Stimulated activated CD8-positive, alpha-beta memory T cell treated with anti-CD3 and anti-CD28 coated beads, Interleukin-7, amount 100 ng/mL, for 1 hour (primary cell): ENCODE data around the gene MAP3K15.
"Not testable (repeated sequence)": the region's sequence is repeated elsewhere in the genome, so short reads cannot be mapped to it uniquely, and the experiment has no call there.

Source experiments
- DNase-seq, 2 donors: peaks; one replicate each; pipeline ENCODE4 v3.0.0-alpha.2; 2020; ENCODE audit warnings: low read depth in 2 of 2

Gene MAP3K15

DNA sequence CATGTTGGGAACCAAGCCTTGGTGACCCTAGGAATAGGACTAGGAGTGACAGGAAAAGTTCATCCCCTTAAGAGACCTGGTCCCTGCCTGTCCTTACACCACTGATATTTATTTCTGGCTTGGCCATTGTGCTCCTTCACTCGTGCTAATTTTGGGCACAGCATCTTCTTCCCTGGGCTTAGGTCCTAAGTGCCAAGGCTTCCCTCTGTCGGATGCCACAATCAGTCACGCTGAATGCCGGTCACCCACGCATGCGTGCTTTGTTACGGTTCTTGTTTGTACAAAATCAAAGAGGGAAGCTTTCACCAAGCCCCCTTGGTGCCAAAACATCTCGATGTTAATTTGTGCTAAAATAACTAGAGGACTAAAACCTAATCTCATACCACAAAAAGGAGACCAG, 17.4 kb upstream of the MAP3K15 start:
- DNase-seq: no peak

DNA sequence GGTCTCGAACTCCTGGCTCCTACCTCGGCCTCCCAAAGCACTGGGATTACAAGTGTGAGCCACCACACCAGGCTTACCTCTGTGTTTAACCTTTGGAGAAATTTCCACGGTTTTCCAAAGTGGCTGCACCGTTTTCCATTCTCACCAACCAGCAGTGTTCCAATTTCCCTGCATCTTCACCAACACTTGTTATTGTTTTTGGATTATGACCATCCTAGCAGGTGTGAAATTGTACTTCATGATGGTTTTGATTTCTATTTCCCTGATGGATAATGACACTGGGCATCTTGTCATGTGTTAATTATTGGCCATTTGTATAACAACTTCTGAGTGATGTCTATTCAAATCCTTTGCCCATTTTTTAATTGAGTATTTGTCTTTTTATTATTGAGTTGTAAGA, 2.7 kb upstream of the MAP3K15 start:
- no peak for DNase-seq

- DNase-seq: no peak
Measured at GRCh38 chrX:19515615-19516105, 352 bp upstream of the MAP3K15 start.

GRCh38 chrX:19513383-19513782, 1.9 kb downstream of the MAP3K15 start:
- DNase-seq: no peak

GRCh38 chrX:19512961-19513360, 2.3 kb downstream of the MAP3K15 start:
- DNase-seq: no peak

DNA sequence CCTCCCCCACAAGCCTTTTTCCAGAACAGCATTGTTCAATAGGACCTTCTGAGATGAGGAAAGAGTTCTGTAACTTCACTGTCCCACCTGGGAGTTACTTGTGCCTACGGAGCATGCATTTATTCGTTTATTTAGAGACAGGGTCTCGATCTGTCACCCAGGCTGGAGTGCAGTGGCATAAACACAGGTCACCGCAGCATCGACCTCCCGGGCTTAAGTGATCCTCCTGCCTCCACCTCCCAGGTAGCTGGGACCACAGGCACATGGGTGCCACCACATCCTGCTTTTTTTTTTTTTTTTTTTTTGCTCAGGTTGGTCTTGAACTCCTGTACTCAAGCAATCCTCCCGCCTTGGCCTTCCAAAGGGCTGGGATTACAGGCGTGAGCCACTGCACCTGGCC, 2.9 kb downstream of the MAP3K15 start:
- no peak for DNase-seq

DNA sequence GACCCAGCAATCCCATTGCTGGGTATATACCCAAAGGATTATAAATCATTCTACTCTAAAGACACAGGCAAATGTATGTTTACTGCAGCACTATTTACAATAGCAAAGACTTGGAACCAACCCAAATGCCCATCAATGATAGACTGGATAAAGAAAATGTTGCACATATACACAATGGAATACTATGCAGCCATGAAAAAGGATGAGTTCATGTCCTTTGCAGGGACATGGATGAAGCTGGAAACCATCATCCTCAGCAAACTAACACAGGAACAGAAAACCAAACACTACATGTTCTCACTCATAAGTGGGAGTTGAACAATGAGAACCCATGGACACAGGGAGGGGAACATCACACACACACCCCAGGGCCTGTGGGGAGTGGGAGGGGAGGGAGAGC, 3.5 kb downstream of the MAP3K15 start:
- DNase-seq: not testable (repeated sequence)

- DNase-seq: no peak
Measured at GRCh38 chrX:19496711-19497110, 18.6 kb downstream of the MAP3K15 start.

DNA sequence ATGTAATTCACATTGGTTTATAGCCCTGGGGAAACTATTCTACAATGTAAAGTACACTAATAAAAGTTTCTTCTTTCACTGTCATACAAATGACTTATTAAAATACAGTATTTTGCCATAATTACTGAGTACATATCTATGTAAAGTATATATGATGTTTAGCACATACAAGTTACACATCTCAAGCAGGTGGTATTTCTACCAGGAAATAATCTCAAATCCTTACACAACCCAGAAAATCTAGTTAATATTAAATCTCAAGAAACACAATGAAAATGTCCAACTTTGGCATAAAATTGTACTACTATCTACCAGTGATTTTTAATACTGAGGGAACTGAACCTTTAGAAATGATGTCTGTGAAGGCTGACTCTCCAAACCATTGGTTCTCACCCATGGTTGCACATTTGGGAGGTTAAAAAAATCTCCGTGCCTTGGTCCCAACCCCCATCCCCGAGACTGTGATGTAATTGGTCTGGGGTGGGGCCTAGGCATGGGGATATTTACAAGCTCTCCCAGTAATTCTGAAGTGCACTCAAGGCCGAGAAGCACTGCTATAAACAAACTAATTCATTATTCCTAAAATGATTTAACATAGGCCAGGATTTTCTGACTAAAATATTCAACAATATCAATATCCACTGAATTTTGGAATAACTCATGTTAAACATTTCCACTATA, 27.6 kb downstream of the MAP3K15 start:
- DNase-seq: no peak

DNA sequence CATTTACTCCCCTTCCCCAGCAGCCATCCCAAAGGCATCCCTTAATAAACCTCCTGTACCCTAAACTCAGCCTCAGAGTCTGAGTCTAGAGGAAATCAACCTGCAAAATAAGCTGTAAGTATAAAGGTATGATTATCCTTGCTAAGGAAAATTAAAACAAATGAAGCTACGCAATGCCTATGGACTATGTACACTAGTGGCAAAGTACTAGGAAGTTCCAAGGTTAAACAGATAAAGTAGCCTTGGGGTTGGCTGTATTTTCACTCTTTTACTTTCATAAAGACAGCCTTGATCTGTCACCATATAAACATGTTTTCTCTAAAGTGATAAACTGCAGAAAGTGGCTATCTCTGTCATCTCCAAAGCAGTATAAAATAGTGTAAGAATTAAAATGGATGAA, 35.9 kb downstream of the MAP3K15 start:
- DNase-seq: no peak

DNA sequence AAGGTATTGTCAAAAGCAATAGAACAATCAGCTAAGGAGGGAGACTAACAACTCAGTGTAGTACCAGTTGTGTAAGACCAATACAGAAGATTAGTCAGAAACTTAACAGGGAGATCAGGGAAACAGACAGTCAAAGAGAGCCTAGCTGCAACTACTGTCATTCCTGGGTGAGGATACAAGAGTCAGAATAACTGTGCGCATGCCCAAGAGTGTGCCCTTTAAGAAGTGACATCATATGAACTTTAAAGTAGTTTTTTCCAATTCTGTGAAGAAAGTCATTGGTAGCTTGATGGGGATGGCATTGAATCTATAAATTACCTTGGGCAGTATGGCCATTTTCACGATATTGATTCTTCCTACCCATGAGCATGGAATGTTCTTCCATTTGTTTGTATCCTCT, 46.9 kb downstream of the MAP3K15 start:
- not testable (repeated sequence) for DNase-seq

GRCh38 chrX:19462879-19463278, 52.4 kb downstream of the MAP3K15 start:
- no peak for DNase-seq

GRCh38 chrX:19462231-19462630, 53.1 kb downstream of the MAP3K15 start:
- DNase-seq: no peak

DNA sequence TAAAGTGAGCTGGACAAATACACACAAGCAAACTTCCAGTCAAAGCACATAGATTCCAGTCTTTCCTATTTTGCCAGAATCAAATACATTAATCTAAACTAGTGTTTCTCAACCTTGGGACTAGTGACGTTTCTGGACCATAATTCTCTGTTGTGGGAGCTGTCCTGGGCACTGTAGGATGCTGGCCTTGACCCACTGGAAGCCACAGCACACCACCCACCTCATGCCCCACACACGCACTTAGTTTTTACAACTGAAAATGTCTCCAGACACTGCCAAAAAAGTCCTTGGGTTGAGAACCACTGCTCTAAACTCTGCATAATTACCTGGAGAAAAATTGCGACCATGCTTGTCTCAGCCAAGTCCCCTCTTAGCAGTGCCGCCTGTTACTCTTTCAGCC, 57.6 kb downstream of the MAP3K15 start:
- no peak for DNase-seq

- no peak for DNase-seq
Measured at GRCh38 chrX:19448077-19448476, 67.2 kb downstream of the MAP3K15 start.

DNA sequence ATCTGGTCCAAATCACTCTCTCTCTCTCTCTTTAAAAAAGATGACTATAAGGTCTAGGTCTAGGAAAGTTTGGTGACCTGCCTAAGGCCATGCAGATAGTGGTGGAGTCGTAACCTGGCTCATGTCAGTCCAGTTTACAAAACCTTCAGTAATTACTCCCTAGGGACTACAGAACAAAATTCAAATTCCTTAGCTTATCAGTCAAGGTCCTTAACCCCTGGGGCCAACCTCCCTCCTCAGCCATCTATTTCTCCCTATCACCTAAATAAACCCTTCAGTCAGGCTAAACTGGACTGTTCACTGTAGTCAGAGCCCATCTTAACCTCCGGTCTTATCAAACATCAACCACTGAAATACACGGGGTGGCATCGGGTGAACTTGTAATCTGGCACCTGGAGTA, 68.9 kb downstream of the MAP3K15 start:
- no peak for DNase-seq

DNA sequence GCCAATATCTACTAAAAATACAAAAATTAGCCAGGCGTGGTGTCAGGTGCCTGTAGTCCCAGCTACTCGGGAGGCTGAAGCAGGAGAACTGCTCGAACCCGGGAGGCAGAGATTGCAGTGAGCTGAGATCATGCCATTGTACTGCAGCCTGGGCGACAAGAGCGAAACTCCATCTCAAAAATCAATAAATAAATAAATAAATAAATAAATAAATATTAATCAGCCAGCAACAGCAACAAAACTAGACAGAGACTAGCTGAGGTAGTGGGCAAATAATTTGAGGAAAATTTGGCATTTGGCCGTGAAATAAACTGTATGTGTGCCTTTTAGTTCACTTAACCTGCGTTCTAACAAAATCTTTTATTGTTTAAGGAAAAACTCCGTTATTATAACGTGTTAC, 69.5 kb downstream of the MAP3K15 start:
- DNase-seq: not testable (repeated sequence)

DNA sequence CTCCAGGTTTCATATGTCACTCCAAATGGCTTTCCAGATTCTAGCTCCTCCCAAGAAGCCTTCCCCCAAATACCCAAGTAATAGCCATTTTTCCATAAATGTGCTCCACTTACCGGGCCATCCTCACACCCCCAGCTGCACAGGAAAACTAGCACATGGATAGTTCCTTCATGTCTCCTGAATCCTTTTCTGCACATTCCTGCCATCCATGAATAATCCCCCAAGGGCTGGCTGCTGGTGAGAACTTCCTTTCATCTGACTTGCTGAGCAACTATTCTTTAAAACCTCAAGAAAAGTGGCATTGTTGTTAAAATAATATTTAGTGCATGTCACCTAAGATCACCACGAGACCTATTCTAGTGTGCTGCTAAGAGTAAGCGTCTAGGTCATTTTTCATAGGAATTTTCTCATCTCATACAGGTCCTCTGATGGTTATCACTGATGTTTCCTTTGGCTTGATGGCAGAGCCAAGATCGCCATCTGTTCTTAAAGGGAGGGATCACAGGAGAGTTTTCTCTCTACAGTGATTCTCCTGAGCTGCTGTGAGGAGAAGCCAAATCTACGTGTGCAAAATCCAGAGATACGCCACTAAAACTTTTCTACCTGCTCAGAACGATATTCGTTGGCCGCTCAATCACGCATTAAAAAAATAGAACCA, 71.3 kb downstream of the MAP3K15 start:
- DNase-seq: no peak

DNA sequence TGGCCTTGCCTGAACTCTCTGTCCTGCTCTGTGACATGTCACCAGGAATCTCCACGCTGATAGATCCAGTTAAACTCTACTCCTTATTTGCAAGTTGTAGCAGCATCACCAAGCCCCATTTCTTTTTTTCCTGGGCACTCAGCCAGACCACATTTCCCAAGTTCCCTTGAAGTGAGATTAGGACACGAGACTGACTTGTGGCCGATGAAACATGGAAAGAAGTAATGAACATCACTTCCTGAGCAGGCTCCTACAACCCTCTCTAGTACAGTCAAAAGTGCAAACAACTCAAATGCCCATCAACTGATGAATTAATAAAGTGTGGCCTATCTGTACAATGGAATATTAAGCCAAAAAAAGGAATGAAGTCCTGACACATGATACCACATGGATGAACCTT, 74.6 kb downstream of the MAP3K15 start:
- DNase-seq: no peak

GRCh38 chrX:19422661-19423060, 92.6 kb downstream of the MAP3K15 start:
- DNase-seq: not testable (repeated sequence)

DNA sequence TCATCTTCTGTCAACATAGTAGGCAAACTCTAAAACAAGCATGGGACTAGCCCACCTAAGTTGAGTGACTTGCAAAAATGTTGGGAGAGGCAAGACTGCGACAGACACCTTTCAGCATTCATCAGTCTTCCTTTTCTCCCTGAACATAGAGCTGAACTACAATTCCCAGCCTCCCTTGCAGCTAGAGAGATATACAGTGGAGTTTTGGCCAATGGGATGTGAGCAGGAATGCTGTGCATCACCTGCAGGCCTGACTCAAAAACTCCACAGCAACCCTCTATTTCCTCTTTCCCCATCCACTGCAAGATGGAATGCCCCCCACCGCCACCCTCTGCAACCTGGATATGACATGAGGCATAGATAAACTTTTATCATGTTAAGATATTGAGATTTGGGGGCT, 105.0 kb downstream of the MAP3K15 start:
- no peak for DNase-seq

- no peak for DNase-seq
Measured at GRCh38 chrX:19403696-19404095, 111.6 kb downstream of the MAP3K15 start.

- DNase-seq: no peak
Measured at GRCh38 chrX:19392703-19393102, 122.6 kb downstream of the MAP3K15 start.

GRCh38 chrX:19392078-19392477, 123.2 kb downstream of the MAP3K15 start:
- no peak for DNase-seq
